ENCODE measurements around the gene CSF3. TPM values are rescaled to one million over a fixed set of nuclear protein-coding genes. Genes with fewer than 3 reads are reported as not detected.

The CSF3 gene
- total RNA-seq, 1 donor from 2014 or later: 1.9 TPM

DNA sequence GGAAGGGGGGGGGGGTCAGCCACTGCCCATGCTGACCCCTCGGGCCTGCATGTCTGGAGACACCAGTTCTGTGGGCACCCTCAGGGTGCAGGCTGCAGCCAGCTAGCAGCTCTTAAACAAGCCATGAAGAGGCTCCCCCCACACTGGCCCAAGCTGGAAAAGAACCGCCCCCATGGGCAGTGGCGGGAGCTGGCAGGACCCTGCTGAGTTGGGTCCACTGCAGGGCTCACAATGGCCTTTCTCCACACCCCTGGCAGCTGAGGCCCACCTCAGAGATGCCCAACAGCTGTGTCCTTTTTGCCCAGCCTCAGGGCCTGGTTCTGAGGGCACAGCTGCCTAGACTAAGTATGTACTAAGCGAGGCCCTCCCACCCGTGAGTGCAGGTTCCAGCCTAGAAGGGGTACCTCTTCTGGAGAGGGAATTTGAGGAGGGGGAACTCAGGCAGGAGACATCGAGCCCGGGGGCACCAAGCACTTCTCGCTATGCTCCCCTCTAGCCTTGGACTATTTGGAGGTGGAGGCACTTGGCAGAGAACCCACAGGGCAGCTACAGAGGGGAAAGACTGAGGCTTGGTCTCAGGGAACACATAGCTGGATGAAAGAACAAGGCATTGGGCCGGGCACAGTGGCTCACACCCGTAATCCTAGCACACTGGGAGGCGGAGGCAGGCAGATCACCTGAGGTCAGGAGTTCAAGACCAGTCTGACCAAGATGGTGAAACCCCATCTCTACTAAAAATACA lies 50.7 kb downstream of the CSF3 start:
- no peaks in the 10 kb centered on the region for H3K9me3 ChIP-seq
- intact Hi-C loops (cut with DNase I): no loop called here
- DNase-seq (peak; percentile 37), ATAC-seq (no peak)
- H3K27me3 ChIP-seq (ENCODE audit: low read depth): no peaks in the 10 kb centered on the region
- H3K36me3 ChIP-seq: no peaks in the 10 kb centered on the region
- peaks cover 74% of the 10 kb centered on the region for H3K4me1 ChIP-seq
- no peak for TF ChIP-seq CTCF (IDR thresholded peaks at IDR 0.05)
- peak overlapping the region; percentile 68 for H3K27ac ChIP-seq
- H3K4me3 ChIP-seq: peak overlapping the region; percentile 100

Small RNA genes within 50 kb of the gene (microRNA-seq; reads per million reads assigned to microRNA genes)
- gene MIR6884 (ENCODE audit: borderline number of aligned reads): not detected

Other genes with a start within 250 kb of the CSF3 start
- gene IKZF3, start 151.1 kb upstream of the CSF3 start, total RNA-seq: 7.1 TPM
- not detected for gene ZPBP2, start 147.2 kb upstream of the CSF3 start, total RNA-seq
- gene GSDMB, start 96.8 kb upstream of the CSF3 start, total RNA-seq: 11.1 TPM
- 61.3 TPM for gene ORMDL3, start 87.8 kb upstream of the CSF3 start, total RNA-seq
- gene LRRC3C, start 87.7 kb upstream of the CSF3 start, total RNA-seq: not detected
- 0.62 TPM for gene GSDMA, start 52.4 kb upstream of the CSF3 start, total RNA-seq
- 79.3 TPM for gene PSMD3, start 34.6 kb upstream of the CSF3 start, total RNA-seq
- gene MED24, start 39.0 kb downstream of the CSF3 start, total RNA-seq: 59.6 TPM
- gene THRA, start 47.5 kb downstream of the CSF3 start, total RNA-seq: 50.1 TPM
- gene NR1D1, start 85.1 kb downstream of the CSF3 start, total RNA-seq: 20.1 TPM
- 97.7 TPM for gene MSL1, start 106.5 kb downstream of the CSF3 start, total RNA-seq
- gene CASC3, start 125.1 kb downstream of the CSF3 start, total RNA-seq: 101 TPM
- gene RAPGEFL1, start 162.0 kb downstream of the CSF3 start, total RNA-seq: 9.3 TPM
- gene WIPF2, start 203.9 kb downstream of the CSF3 start, total RNA-seq: 42.4 TPM